Epithelial cell of proximal tubule (primary cell): Measurements from ENCODE around the gene SMPD3. TPM values are rescaled to one million over a fixed set of nuclear protein-coding genes. Genes with fewer than 3 reads are reported as not detected.

Experiments
- DNase-seq: peaks from one replicate; pipeline ENCODE4 v3.0.0-alpha.2; 2011; ENCODE audit warnings: low read depth
- H3K4me3 ChIP-seq: 2 replicates; pipeline ENCODE4 v1.5.1; 2011; ENCODE audit warnings: low read depth, mild to moderate bottlenecking, low read length
- CTCF ChIP-seq: conservative IDR thresholded peaks from 2 replicates; pipeline ENCODE4 v1.5.1; 2012; ENCODE audit warnings: low read depth, mild to moderate bottlenecking, low read length
- total RNA-seq: library from RNA; depleted of rRNA; stranded (reverse); fragments of >200 nt; gene quantifications from 2 replicates; pipeline ENCODE4 v1.2.3, GENCODE V29; 2015

The SMPD3 gene
- total RNA-seq, 1 donor from 2014 or later, result not detected

GRCh38 chr16:68434624-68435210, 13.6 kb downstream of the SMPD3 start:
- H3K4me3 ChIP-seq, result no peak overlapping the region
- DNase-seq, result no peak
- TF ChIP-seq CTCF, result no peak

GRCh38 chr16:68433316-68433715, 15.0 kb downstream of the SMPD3 start:
- DNase-seq, result no peak
- no peak overlapping the region for H3K4me3 ChIP-seq
- no peak for TF ChIP-seq CTCF

GRCh38 chr16:68432701-68433100, 15.6 kb downstream of the SMPD3 start:
- H3K4me3 ChIP-seq, result no peak overlapping the region
- no peak for DNase-seq
- TF ChIP-seq CTCF, result no peak

- no peak overlapping the region for H3K4me3 ChIP-seq
- no peak for TF ChIP-seq CTCF
- no peak for DNase-seq
Observed at GRCh38 chr16:68429076-68429854, 19.0 kb downstream of the SMPD3 start.

- no peak overlapping the region for H3K4me3 ChIP-seq
- no peak for TF ChIP-seq CTCF
- DNase-seq, result no peak
Observed at GRCh38 chr16:68427649-68428303, 20.5 kb downstream of the SMPD3 start.

- no peak overlapping the region for H3K4me3 ChIP-seq
- DNase-seq, result no peak
- TF ChIP-seq CTCF, result no peak
Observed at GRCh38 chr16:68426347-68426652, 22.0 kb downstream of the SMPD3 start.
